PC-9 (cell line): ENCODE data around the gene RASAL3.

ENCODE experiments used
- CTCF ChIP-seq: fragments of 200-600 bp; sonication (generic); conservative IDR thresholded peaks from 2 replicates; pipeline ENCODE4 v1.6.1; 2017; ENCODE audit warnings: mixed run types, antibody characterized with exemption, mild to moderate bottlenecking, moderate library complexity
- EZH2 ChIP-seq: fragments of 200-600 bp; sonication (generic); IDR thresholded peaks from 2 replicates; pipeline ENCODE4 v1.8.0; 2017; ENCODE audit warnings: antibody characterized with exemption, low read depth

GRCh38 chr19:15422296-15423075 is 41.9 kb downstream of the RASAL3 start:
- TF ChIP-seq EZH2 (no peak), CTCF (no peak)
